Stimulated activated CD8-positive, alpha-beta memory T cell treated with anti-CD3 and anti-CD28 coated beads, Interleukin-7, amount 100 ng/mL, for 1 hour (primary cell): Measurements from ENCODE around the gene TANC1.

Source experiments
- DNase-seq, 2 donors: peaks; one replicate each; pipeline ENCODE4 v3.0.0-alpha.2; 2020; ENCODE audit warnings: low read depth in 2 of 2

Gene TANC1

GRCh38 chr2:159265171-159265576 is 296.7 kb downstream of the TANC1 start:
- DNase-seq: no peak

GRCh38 chr2:159266554-159266953 is 298.1 kb downstream of the TANC1 start:
- DNase-seq: no peak

- no peak for DNase-seq
Measured at GRCh38 chr2:159267921-159268320, 299.5 kb downstream of the TANC1 start.

DNA sequence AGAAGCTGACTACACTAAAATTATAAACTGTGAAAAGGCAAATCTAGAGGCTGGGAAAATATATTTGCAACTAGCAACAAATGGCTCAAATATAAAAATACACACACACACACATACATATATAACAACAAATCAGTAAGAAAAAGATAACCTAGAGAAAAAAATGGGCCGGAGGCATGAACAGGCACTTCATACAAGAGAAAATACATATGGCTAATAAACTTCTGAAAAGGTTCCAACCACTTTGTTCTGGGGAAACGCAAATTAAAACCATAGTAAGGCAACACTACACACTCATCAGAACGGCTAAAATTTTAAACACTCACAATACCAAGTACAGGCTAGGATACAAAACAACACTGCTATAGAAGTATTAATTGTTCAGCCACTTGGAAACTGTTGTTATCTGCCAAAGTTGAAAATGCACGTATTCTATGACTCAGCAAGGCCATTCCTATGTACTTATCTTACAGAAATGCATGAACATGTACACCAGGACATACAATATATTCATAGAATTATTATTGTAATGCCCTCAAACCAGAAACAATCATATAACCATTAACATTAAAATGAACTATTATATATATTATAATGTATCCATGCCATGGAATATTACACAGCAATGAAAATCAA is 302.4 kb downstream of the TANC1 start:
- no peak for DNase-seq

DNA sequence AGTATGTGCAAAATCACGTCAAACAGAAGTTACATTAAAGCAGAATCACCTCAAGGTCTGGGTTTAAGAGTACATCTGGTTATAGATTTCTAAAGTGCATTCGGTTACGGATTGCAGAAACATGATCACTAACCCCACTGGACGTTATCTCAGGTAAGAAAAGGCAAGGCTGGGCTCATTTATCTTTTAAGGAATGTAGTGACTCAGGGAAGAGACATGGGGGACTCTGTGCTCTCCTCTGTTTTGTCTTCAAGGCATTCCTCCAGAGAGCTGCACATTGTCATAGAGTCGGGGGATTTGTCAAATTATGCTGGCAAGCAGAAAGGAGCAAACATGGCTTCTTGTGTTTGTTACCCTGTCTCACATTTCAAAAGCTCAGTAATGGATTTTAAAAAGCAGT is 303.7 kb downstream of the TANC1 start:
- DNase-seq: no peak

- DNase-seq: no peak
Measured at GRCh38 chr2:159275111-159275510, 306.7 kb downstream of the TANC1 start.

DNA sequence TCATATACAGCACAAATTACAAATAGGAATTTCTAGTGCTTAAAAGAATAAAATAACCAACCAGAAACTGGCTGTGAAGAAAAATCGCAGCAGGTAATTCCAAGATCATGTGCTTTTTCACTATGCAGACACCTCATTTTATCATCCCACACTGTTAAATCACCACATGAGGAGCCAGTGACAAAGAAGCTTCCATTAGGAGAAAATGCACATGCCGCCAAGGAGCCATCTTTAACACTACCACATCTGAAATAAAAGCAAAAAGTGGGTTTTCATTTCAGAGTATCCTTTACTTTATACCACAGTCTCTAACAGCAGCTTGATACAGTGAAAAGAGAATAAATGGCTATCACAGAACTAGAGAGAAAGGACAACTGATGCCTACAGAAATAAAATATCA is 311.3 kb downstream of the TANC1 start:
- DNase-seq: no peak

DNA sequence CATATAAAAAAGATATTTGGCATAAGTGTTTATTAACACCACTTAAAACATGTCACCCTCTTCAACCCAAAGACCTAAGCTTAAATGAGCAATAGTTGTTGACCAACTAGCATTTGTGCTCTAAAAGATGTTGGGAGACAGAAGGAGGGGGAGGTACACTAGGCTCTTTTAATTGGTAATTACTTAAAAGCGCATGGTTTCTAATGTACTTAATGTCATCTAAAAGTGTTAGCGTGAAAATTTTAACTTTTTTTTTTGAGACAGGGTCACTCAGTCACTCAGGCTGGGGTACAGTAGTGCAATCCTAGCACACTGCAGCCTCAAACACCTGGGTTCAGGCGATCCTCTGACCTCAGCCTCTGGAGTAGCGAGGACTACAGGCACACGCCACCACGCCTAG is 312.6 kb downstream of the TANC1 start:
- DNase-seq: no peak
